ENCODE results near the gene RNASE13.

DNA sequence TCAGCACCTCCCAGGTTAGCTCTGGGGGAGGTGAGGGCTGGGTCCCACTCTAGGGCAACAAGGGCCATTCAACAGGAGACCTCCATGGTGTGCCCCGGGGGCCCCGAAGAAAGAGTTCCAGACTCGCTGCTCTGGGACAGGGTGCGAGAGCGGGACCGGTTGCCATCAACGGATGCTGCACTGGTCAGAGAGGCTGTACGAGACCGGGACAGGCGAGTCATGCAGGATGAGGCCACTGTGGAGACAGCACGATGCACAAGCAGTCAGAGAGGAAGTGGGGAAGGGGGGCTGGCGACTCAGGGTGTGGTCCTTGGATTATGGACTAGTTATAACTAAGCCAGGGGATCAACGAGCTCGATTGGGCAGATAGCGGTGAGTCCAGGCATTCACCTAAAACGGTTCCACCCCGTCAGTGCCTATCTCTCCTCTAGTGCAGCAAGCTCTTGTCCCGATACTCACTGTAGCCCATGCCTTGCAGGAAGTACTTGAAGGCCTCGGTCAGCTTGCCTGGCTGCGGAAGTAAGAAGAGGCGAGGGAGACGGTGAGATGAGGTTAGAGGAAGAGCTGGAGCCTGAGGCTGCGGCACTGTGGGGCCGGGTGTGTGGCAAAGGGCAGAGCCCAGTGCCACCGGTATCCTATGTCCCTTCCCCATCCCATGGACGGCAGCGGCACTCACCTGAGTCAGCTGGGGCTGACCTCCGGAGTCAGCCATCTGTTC lies 16.9 kb downstream of the RNASE13 start:
- no peak for TF ChIP-seq SIN3A (IDR thresholded peaks at IDR 0.05; ENCODE audit: borderline replicate concordance, insufficient read depth, low read depth, low read length)
- no peak for TF ChIP-seq CTCF (IDR thresholded peaks at IDR 0.05)
- TF ChIP-seq, protein P1, sequence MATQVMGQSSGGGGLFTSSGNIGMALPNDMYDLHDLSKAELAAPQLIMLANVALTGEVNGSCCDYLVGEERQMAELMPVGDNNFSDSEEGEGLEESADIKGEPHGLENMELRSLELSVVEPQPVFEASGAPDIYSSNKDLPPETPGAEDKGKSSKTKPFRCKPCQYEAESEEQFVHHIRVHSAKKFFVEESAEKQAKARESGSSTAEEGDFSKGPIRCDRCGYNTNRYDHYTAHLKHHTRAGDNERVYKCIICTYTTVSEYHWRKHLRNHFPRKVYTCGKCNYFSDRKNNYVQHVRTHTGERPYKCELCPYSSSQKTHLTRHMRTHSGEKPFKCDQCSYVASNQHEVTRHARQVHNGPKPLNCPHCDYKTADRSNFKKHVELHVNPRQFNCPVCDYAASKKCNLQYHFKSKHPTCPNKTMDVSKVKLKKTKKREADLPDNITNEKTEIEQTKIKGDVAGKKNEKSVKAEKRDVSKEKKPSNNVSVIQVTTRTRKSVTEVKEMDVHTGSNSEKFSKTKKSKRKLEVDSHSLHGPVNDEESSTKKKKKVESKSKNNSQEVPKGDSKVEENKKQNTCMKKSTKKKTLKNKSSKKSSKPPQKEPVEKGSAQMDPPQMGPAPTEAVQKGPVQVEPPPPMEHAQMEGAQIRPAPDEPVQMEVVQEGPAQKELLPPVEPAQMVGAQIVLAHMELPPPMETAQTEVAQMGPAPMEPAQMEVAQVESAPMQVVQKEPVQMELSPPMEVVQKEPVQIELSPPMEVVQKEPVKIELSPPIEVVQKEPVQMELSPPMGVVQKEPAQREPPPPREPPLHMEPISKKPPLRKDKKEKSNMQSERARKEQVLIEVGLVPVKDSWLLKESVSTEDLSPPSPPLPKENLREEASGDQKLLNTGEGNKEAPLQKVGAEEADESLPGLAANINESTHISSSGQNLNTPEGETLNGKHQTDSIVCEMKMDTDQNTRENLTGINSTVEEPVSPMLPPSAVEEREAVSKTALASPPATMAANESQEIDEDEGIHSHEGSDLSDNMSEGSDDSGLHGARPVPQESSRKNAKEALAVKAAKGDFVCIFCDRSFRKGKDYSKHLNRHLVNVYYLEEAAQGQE (IDR thresholded peaks at IDR 0.05; ENCODE audit: insufficient read depth in 1 of 2, low read depth in 2 of 2, low read length in 1 of 2): no peak
- no peak for TF ChIP-seq TCF7L2 (IDR thresholded peaks at IDR 0.05; ENCODE audit: low read depth, low read length)

Measured in Panc1 (cell line).